Common myeloid progenitor, CD34-positive (primary cell): ENCODE data around the gene PPP2R1B.
A peak's percentile ranks its signal among the peaks of the same experiment; 100 is the strongest.

Experiments used
- CTCF ChIA-PET: fragments of 350-600 bp; sonication (Branson Sonifier 250); formaldehyde crosslinking; loops from one replicate; lab custom pipeline; 2021; ENCODE audit warnings: antibody characterized with exemption; lab: Charles Lee
- POLR2A ChIA-PET: fragments of 350-600 bp; sonication (Branson Sonifier 250); formaldehyde crosslinking; loops from one replicate; lab custom pipeline; 2021; ENCODE audit warnings: antibody characterized with exemption; lab: Charles Lee
- DNase-seq, 3 donors: peaks; one replicate each; pipeline versions ENCODE4 v3.0.0 to v3.0.0-alpha.2; 2013
- H3K27ac ChIP-seq, 2 experiments: 1 replicate in 1 of 2; 2 replicates in 1 of 2; pipeline ENCODE4 v1.7.0; 2013; ENCODE audit warnings: inconsistent platforms in 2 of 2, low read length in 2 of 2, mild to moderate bottlenecking in 2 of 2, low read depth in 1 of 2, moderate library complexity in 1 of 2; ENCODE audit not compliant: severe bottlenecking in 2 of 2, insufficient read depth in 1 of 2, poor library complexity in 1 of 2
- H3K27me3 ChIP-seq, 5 experiments: replicated peaks in 2 of 5; 1 replicate in 3 of 5; 2 replicates in 2 of 5; pipeline versions ENCODE4 v1.6.1 to v1.7.0; 2013; ENCODE audit warnings: low read length in 4 of 5, mild to moderate bottlenecking in 2 of 5, moderate library complexity in 2 of 5, inconsistent platforms in 1 of 5; ENCODE audit not compliant: insufficient read depth in 5 of 5, control insufficient read depth in 4 of 5
- H3K36me3 ChIP-seq, 4 experiments: 1 replicate in 2 of 4; 2 replicates in 2 of 4; pipeline versions ENCODE4 v1.6.1 to v1.7.0; 2013; ENCODE audit warnings: low read length in 3 of 4, control low read depth in 1 of 4, mild to moderate bottlenecking in 1 of 4; ENCODE audit not compliant: control insufficient read depth in 4 of 4, insufficient read depth in 4 of 4
- H3K4me1 ChIP-seq, 4 experiments: 1 replicate in 3 of 4; 2 replicates in 1 of 4; pipeline versions ENCODE4 v1.6.1 to v1.7.1; 2013; ENCODE audit warnings: low read length in 3 of 4, mild to moderate bottlenecking in 3 of 4, control low read depth in 1 of 4, inconsistent platforms in 1 of 4, moderate library complexity in 1 of 4; ENCODE audit not compliant: control insufficient read depth in 4 of 4, insufficient read depth in 4 of 4; ENCODE audit errors: control extremely low read depth in 1 of 4
- H3K4me3 ChIP-seq, 7 experiments: 1 replicate in 4 of 7; 2 replicates in 3 of 7; pipeline versions ENCODE4 v1.5.1 to v1.7.0; 2013; ENCODE audit warnings: mild to moderate bottlenecking in 7 of 7, low read length in 6 of 7, moderate library complexity in 6 of 7, inconsistent platforms in 2 of 7, low read depth in 2 of 7, control low read depth in 1 of 7; ENCODE audit not compliant: insufficient read depth in 4 of 7, control insufficient read depth in 1 of 7; ENCODE audit errors: extremely low read depth in 1 of 7
- H3K9me3 ChIP-seq, 5 experiments: 1 replicate in 4 of 5; 2 replicates in 1 of 5; pipeline versions ENCODE4 v1.6.1 to v1.7.1; 2013; ENCODE audit warnings: low read length in 4 of 5, mild to moderate bottlenecking in 2 of 5, inconsistent platforms in 1 of 5, low read depth in 1 of 5, moderate library complexity in 1 of 5; ENCODE audit not compliant: control insufficient read depth in 4 of 5, insufficient read depth in 2 of 5; ENCODE audit errors: control extremely low read depth in 1 of 5
- WGBS: methylation state at CpG from one replicate; pipeline ENCODE4 v1.1.5; 2013; ENCODE audit not compliant: insufficient coverage; 5-methylcytosine and 5-hydroxymethylcytosine counted together

PPP2R1B gene

GRCh38 chr11:111766834-111767142 is 599 bp upstream of the PPP2R1B start:
- Histone ChIP-seq H3K27ac (peak overlapping the region in 1 of 2 experiments; percentile 52), H3K4me3 (peak overlapping the region; percentile 85 to 99 (median 96)), H3K27me3 (no peaks in the 10 kb centered on the region), H3K9me3 (no peaks in the 10 kb centered on the region), H3K36me3 (peaks cover 6 to 25% (median 13%) of the 10 kb centered on the region in 4 experiments), H3K4me1 (peaks cover 5 to 20% (median 13%) of the 10 kb centered on the region in 4 experiments)
- ChIA-PET CTCF (interaction anchor here (1.2 to 4.8 kb wide), 3 partner anchors 10 to 170 kb away, joined by 4 to 42 read pairs (median 4); no protein-coding TSS in a partner anchor), POLR2A (interaction anchor here (1.5 kb wide), 1 partner anchor 164 kb away, joined by 3 read pairs; the partner anchor contains the start of gene SIK2)
- WGBS = 0% methylated on average over 5 of the region's 7 CpGs
- DNase-seq = no peak

- POLR2A ChIA-PET = no interaction called here
- peaks cover 5 to 20% (median 13%) of the 10 kb centered on the region in 4 experiments for H3K4me1 ChIP-seq
- no peaks in the 10 kb centered on the region for H3K9me3 ChIP-seq
- peak overlapping the region; percentile 85 to 99 (median 96) for H3K4me3 ChIP-seq
- no peaks in the 10 kb centered on the region for H3K27me3 ChIP-seq
- H3K36me3 ChIP-seq = peaks cover 14 to 37% (median 24%) of the 10 kb centered on the region in 4 experiments
- 5% methylated on average over 24 of the region's 28 CpGs for WGBS
- peak overlapping the region; percentile 21 to 64 for H3K27ac ChIP-seq
- CTCF ChIA-PET = interaction anchor here (1.1 to 4.8 kb wide), 4 partner anchors 9 to 67 kb away, joined by 3 to 42 read pairs (median 4); no protein-coding TSS in a partner anchor
- DNase-seq = peak in 1 of 3 donors; percentile 2
Observed at GRCh38 chr11:111765320-111765983, 737 bp downstream of the PPP2R1B start.

GRCh38 chr11:111764621-111765020 is 1.6 kb downstream of the PPP2R1B start:
- Histone ChIP-seq H3K4me3 (peak overlapping the region in 3 of 7 experiments; percentile 48 to 98 (median 97)), H3K27ac (no peak overlapping the region)
- WGBS = 100% methylated on average over 1 of the region's 1 CpG

GRCh38 chr11:111762981-111763643 is 3.1 kb downstream of the PPP2R1B start:
- ChIA-PET CTCF (interaction anchor here (0.7 to 3.9 kb wide), 6 partner anchors 8 to 162 kb away, joined by 3 to 20 read pairs (median 4); no protein-coding TSS in a partner anchor), POLR2A (no interaction called here)
- H3K4me1 ChIP-seq = peaks cover 5 to 20% (median 13%) of the 10 kb centered on the region in 4 experiments
- WGBS = 82% methylated on average over 2 of the region's 3 CpGs
- peak in 2 of 3 donors; percentile 9 to 10 for DNase-seq
- H3K36me3 ChIP-seq = peaks cover 16 to 57% (median 39%) of the 10 kb centered on the region in 4 experiments
- H3K27me3 ChIP-seq = no peaks in the 10 kb centered on the region
- H3K4me3 ChIP-seq = no peak overlapping the region
- H3K9me3 ChIP-seq = no peaks in the 10 kb centered on the region
- H3K27ac ChIP-seq = no peak overlapping the region

More at GRCh38 chr11:111764621-111765020, 1.6 kb downstream of the PPP2R1B start:
- no peak for DNase-seq
- no peaks in the 10 kb centered on the region for H3K9me3 ChIP-seq
- peaks cover 5 to 20% (median 13%) of the 10 kb centered on the region in 4 experiments for H3K4me1 ChIP-seq
- no peaks in the 10 kb centered on the region for H3K27me3 ChIP-seq
- POLR2A ChIA-PET = no interaction called here
- CTCF ChIA-PET = interaction anchor here (1.1 to 4.8 kb wide), 4 partner anchors 9 to 68 kb away, joined by 3 to 42 read pairs (median 4); no protein-coding TSS in a partner anchor
- H3K36me3 ChIP-seq = peaks cover 14 to 45% (median 31%) of the 10 kb centered on the region in 4 experiments

- POLR2A ChIA-PET = no interaction called here
- DNase-seq = no peak
- H3K4me3 ChIP-seq = no peak overlapping the region
- H3K4me1 ChIP-seq = peaks cover 5 to 20% (median 13%) of the 10 kb centered on the region in 4 experiments
- CTCF ChIA-PET = interaction anchor here (0.7 to 3.9 kb wide), 5 partner anchors 9 to 161 kb away, joined by 3 to 20 read pairs (median 4); no protein-coding TSS in a partner anchor
- peaks cover 16 to 62% (median 40%) of the 10 kb centered on the region in 4 experiments for H3K36me3 ChIP-seq
- H3K27ac ChIP-seq = no peak overlapping the region
- H3K27me3 ChIP-seq = no peaks in the 10 kb centered on the region
- WGBS = 89% methylated on average over 4 of the region's 5 CpGs
- no peaks in the 10 kb centered on the region for H3K9me3 ChIP-seq
Observed at GRCh38 chr11:111762526-111762925, 3.7 kb downstream of the PPP2R1B start.

GRCh38 chr11:111761036-111761435 is 5.2 kb downstream of the PPP2R1B start:
- H3K4me1 ChIP-seq = peaks cover 0 to 13% (median 9%) of the 10 kb centered on the region in 4 experiments
- H3K4me3 ChIP-seq = no peak overlapping the region
- H3K36me3 ChIP-seq = peaks cover 16 to 62% (median 46%) of the 10 kb centered on the region in 4 experiments
- no peak for DNase-seq
- POLR2A ChIA-PET = no interaction called here
- CTCF ChIA-PET = interaction anchor here (0.9 to 3.9 kb wide), 3 partner anchors 8 to 16 kb away, joined by 3 to 20 read pairs (median 3); no protein-coding TSS in a partner anchor
- WGBS = 97% methylated on average over 3 of the region's 4 CpGs
- H3K27ac ChIP-seq = no peak overlapping the region
- H3K27me3 ChIP-seq = no peaks in the 10 kb centered on the region
- H3K9me3 ChIP-seq = no peaks in the 10 kb centered on the region
